ENCODE results near the gene RAD51B.

DNA sequence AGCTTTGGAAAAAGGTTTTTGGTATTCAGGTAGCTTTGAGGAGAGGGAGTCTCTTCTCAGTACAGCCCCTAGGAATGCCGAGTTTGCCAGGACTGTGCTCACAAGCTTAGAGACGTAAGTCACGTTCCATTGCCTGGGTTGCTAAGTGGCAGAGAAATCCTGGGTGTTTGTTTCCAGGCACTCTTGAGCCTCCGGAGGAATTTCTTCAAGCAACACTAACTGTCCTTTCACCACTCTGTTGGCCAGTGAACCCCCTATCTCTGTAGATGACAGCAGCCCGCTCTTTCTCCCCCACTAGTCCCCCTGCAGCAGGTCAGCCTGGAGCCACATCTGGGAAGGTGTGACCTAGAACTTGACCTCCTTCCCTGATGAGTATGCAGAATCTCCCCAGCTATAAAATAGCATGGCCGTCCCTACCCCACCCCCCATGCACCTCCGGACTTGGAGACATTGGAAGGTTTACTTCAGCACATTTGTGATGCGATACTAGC, 810.5 kb downstream of the RAD51B start:
- no peak for TF ChIP-seq POLR2AphosphoS5 (IDR thresholded peaks at IDR 0.05; ENCODE audit: borderline replicate concordance, low read depth, low read length)
- no peak for TF ChIP-seq EZH2 (IDR thresholded peaks at IDR 0.05)
- TF ChIP-seq FOXP2 (optimal IDR thresholded peaks at IDR 0.05; ENCODE audit: control extremely low read depth, extremely low read length, insufficient read depth): no peak
